SK-N-SH treated with all-trans-retinoic acid at 6 μM for 48 hours (cell line): Measurements from ENCODE around the gene BMP2.

ENCODE experiments used
- ATAC-seq: fragments of 200-7000 bp; cut with Tn5 transposase; 3 replicates; pipeline ENCODE4 v1.9.1; 2020; ENCODE audit warnings: mild to moderate bottlenecking, moderate library complexity
- ARNTL ChIP-seq: fragments of 450-650 bp; formaldehyde crosslinking; IDR thresholded peaks from 2 replicates; pipeline ENCODE4 v1.5.0; 2020; ENCODE audit warnings: low read depth, mild to moderate bottlenecking, moderate library complexity, borderline replicate concordance
- BACH2 ChIP-seq: fragments of 250-450 bp; sonication (Bioruptor Pico); IDR thresholded peaks from 2 replicates; pipeline ENCODE4 v1.9.0; 2021; ENCODE audit warnings: mild to moderate bottlenecking, borderline replicate concordance
- CSDC2 ChIP-seq: fragments of 250-450 bp; sonication (Bioruptor Pico); IDR thresholded peaks from 2 replicates; pipeline ENCODE4 v1.5.0; 2020; ENCODE audit warnings: mild to moderate bottlenecking, moderate library complexity
- ESRRG ChIP-seq: fragments of 250-450 bp; sonication (Bioruptor Pico); IDR thresholded peaks from 2 replicates; pipeline ENCODE4 v1.6.1; 2021; ENCODE audit warnings: mild to moderate bottlenecking
- ISL1 ChIP-seq: fragments of 250-450 bp; sonication (Bioruptor Pico); IDR thresholded peaks from 2 replicates; pipeline ENCODE4 v2.1.2; 2022; ENCODE audit warnings: mild to moderate bottlenecking, moderate library complexity
- OSR1 ChIP-seq: fragments of 250-450 bp; sonication (Bioruptor Pico); IDR thresholded peaks from 2 replicates; pipeline ENCODE4 v1.8.0; 2022; ENCODE audit warnings: moderate library complexity, mild to moderate bottlenecking, inconsistent platforms
- PPARA ChIP-seq: fragments of 250-450 bp; sonication (Bioruptor Pico); IDR thresholded peaks from 2 replicates; pipeline ENCODE4 v1.5.0; 2020; ENCODE audit warnings: mild to moderate bottlenecking, borderline replicate concordance
- SNAI2 ChIP-seq: fragments of 250-450 bp; sonication (Bioruptor Pico); IDR thresholded peaks from 2 replicates; pipeline ENCODE4 v1.5.0; 2020; ENCODE audit warnings: mild to moderate bottlenecking, moderate library complexity
- TCF4 ChIP-seq: fragments of 250-450 bp; sonication (Bioruptor Pico); IDR thresholded peaks from 2 replicates; pipeline ENCODE4 v1.8.0; 2021; ENCODE audit warnings: mild to moderate bottlenecking, moderate library complexity, borderline replicate concordance
- TOX ChIP-seq: fragments of 250-450 bp; sonication (Bioruptor Pico); IDR thresholded peaks from 2 replicates; pipeline ENCODE4 v1.8.0; 2021; ENCODE audit warnings: mild to moderate bottlenecking, moderate library complexity, borderline replicate concordance
- TSHZ2 ChIP-seq: fragments of 250-450 bp; sonication (Bioruptor Pico); IDR thresholded peaks from 2 replicates; pipeline ENCODE4 v1.5.0; 2020; ENCODE audit warnings: mild to moderate bottlenecking, moderate library complexity
- ZC3H10 ChIP-seq: fragments of 250-450 bp; sonication (Bioruptor Pico); IDR thresholded peaks from 2 replicates; pipeline ENCODE4 v1.5.1; 2021; ENCODE audit warnings: mild to moderate bottlenecking, moderate library complexity
- ZFP30 ChIP-seq: fragments of 450-650 bp; formaldehyde crosslinking; IDR thresholded peaks from 2 replicates; pipeline ENCODE4 v1.5.0; 2022; ENCODE audit warnings: mild to moderate bottlenecking, moderate library complexity
- ZNF565 ChIP-seq: fragments of 450-650 bp; formaldehyde crosslinking; conservative IDR thresholded peaks from 2 replicates; pipeline ENCODE4 v1.5.0; 2020; ENCODE audit warnings: low read depth, mild to moderate bottlenecking, moderate library complexity
- ZNF8 ChIP-seq: fragments of 450-650 bp; formaldehyde crosslinking; IDR thresholded peaks from 2 replicates; pipeline ENCODE4 v1.5.0; 2020; ENCODE audit warnings: mild to moderate bottlenecking, moderate library complexity
- TF ChIP-seq, protein P1 (sequence below): fragments of 250-450 bp; sonication (Bioruptor Pico); IDR thresholded peaks from 2 replicates; pipeline ENCODE4 v1.8.0; 2021; ENCODE audit warnings: low read depth, mild to moderate bottlenecking, moderate library complexity, borderline replicate concordance
- TF ChIP-seq, protein P2 (sequence below): fragments of 250-450 bp; sonication (Bioruptor Pico); IDR thresholded peaks from 2 replicates; pipeline ENCODE4 v1.8.0; 2020; ENCODE audit warnings: mild to moderate bottlenecking, moderate library complexity, borderline replicate concordance

BMP2 gene

GRCh38 chr20:6750438-6750837 is 17.0 kb upstream of the BMP2 start (continued):
- TF ChIP-seq ARNTL (CRISPR knock-in tag) (no peak), CSDC2 (CRISPR knock-in tag) (no peak)

- no peak for TF ChIP-seq OSR1
- no peak for TF ChIP-seq CSDC2 (CRISPR knock-in tag)
- no peak for ATAC-seq
Measured at GRCh38 chr20:6756693-6757595, 10.5 kb upstream of the BMP2 start.

- TF ChIP-seq ZFP30: no peak
- TF ChIP-seq, protein P1, sequence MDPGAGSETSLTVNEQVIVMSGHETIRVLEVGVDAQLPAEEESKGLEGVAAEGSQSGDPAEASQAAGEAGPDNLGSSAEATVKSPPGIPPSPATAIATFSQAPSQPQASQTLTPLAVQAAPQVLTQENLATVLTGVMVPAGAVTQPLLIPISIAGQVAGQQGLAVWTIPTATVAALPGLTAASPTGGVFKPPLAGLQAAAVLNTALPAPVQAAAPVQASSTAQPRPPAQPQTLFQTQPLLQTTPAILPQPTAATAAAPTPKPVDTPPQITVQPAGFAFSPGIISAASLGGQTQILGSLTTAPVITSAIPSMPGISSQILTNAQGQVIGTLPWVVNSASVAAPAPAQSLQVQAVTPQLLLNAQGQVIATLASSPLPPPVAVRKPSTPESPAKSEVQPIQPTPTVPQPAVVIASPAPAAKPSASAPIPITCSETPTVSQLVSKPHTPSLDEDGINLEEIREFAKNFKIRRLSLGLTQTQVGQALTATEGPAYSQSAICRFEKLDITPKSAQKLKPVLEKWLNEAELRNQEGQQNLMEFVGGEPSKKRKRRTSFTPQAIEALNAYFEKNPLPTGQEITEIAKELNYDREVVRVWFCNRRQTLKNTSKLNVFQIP (CRISPR knock-in tag): no peak
- TF ChIP-seq, protein P2, sequence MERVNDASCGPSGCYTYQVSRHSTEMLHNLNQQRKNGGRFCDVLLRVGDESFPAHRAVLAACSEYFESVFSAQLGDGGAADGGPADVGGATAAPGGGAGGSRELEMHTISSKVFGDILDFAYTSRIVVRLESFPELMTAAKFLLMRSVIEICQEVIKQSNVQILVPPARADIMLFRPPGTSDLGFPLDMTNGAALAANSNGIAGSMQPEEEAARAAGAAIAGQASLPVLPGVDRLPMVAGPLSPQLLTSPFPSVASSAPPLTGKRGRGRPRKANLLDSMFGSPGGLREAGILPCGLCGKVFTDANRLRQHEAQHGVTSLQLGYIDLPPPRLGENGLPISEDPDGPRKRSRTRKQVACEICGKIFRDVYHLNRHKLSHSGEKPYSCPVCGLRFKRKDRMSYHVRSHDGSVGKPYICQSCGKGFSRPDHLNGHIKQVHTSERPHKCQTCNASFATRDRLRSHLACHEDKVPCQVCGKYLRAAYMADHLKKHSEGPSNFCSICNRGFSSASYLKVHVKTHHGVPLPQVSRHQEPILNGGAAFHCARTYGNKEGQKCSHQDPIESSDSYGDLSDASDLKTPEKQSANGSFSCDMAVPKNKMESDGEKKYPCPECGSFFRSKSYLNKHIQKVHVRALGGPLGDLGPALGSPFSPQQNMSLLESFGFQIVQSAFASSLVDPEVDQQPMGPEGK (CRISPR knock-in tag): no peak
- no peak for TF ChIP-seq SNAI2 (CRISPR knock-in tag)
- no peak for TF ChIP-seq CSDC2 (CRISPR knock-in tag)
- no peak for TF ChIP-seq ESRRG (CRISPR knock-in tag)
- TF ChIP-seq PPARA (CRISPR knock-in tag): no peak
- TF ChIP-seq ARNTL (CRISPR knock-in tag): no peak
- no peak for ATAC-seq
Measured at GRCh38 chr20:6764619-6765018, 2.9 kb upstream of the BMP2 start.

DNA sequence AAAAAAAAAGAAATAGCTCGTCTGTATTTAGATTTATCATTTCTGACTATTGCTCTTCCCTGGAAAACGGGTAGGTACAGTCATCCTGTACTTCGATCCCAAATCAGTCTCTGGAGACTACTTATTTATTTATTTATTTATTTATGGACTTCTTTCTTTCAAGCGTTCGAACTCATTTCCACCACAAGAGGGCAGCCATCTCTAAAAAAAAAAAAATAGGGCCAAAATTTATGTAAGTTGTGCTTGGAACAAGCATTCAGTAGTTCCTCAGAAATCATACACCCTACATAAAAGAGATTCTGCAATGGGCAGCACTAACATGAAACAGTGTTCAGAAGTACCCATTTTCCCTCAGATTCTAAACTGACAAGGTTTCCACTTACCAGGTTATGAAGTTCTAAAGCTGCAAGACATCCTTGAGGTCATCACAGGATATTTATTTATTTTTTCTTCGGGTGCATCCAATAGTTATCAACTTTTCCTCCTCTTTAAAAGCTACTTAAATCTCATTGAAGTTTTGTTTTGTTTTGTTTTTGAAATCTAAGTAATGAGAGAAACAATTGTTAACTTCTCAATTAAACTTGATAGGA is 1.9 kb upstream of the BMP2 start:
- ATAC-seq: no peak; the same call in 1 of the 3 replicates
- TF ChIP-seq ZNF565 (CRISPR knock-in tag) (no peak), TSHZ2 (CRISPR knock-in tag) (no peak), ESRRG (CRISPR knock-in tag) (no peak), ISL1 (CRISPR knock-in tag) (no peak), ZC3H10 (CRISPR knock-in tag) (no peak), TOX (CRISPR knock-in tag) (no peak), SNAI2 (CRISPR knock-in tag) (no peak), BACH2 (CRISPR knock-in tag) (no peak), PPARA (CRISPR knock-in tag) (no peak), TCF4 (no peak)

DNA sequence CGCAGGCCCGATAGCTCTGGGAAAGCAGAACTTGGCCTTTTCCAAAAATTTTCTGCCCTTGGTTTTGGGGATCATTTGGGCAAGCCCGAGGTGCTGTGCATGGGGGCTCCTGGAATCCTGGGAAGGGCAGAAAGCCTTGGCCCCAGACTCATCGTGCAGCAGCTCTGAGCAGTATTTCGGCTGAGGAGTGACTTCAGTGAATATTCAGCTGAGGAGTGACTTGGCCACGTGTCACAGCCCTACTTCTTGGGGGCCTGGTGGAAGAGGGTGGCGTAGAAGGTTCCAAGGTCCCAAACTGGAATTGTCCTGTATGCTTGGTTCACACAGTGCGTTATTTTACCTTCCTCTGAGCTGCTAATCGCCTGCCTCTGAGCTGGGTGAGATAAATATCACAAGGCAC is 1.1 kb upstream of the BMP2 start:
- no peak for ATAC-seq
- no peak for TF ChIP-seq TSHZ2 (CRISPR knock-in tag)
- no peak for TF ChIP-seq ZNF8 (CRISPR knock-in tag)
- TF ChIP-seq, all 23 proteins: peak for 0
